Activated CD4-positive, alpha-beta T cell treated with anti-CD3 and anti-CD28 coated beads, Interleukin-2, Interleukin-4, amounts not matched to agents 100 ng/mL and 50 ng/mL, durations not matched to agents 16 hours and 8 hours (primary cell): ENCODE data around the gene SRSF9.
"Not testable (repeated sequence)": the region's sequence is repeated elsewhere in the genome, so short reads cannot be mapped to it uniquely, and the experiment has no call there.

ENCODE experiments used
- DNase-seq: peaks from one replicate; pipeline ENCODE4 v3.0.0-alpha.2; 2020; ENCODE audit warnings: low spot score

The SRSF9 gene

GRCh38 chr12:120447992-120448391 is 21.6 kb downstream of the SRSF9 start:
- no peak for DNase-seq

- DNase-seq: not testable (repeated sequence)
These were observed 22.7 kb downstream of the SRSF9 start for GRCh38 chr12:120446844-120447178.

DNA sequence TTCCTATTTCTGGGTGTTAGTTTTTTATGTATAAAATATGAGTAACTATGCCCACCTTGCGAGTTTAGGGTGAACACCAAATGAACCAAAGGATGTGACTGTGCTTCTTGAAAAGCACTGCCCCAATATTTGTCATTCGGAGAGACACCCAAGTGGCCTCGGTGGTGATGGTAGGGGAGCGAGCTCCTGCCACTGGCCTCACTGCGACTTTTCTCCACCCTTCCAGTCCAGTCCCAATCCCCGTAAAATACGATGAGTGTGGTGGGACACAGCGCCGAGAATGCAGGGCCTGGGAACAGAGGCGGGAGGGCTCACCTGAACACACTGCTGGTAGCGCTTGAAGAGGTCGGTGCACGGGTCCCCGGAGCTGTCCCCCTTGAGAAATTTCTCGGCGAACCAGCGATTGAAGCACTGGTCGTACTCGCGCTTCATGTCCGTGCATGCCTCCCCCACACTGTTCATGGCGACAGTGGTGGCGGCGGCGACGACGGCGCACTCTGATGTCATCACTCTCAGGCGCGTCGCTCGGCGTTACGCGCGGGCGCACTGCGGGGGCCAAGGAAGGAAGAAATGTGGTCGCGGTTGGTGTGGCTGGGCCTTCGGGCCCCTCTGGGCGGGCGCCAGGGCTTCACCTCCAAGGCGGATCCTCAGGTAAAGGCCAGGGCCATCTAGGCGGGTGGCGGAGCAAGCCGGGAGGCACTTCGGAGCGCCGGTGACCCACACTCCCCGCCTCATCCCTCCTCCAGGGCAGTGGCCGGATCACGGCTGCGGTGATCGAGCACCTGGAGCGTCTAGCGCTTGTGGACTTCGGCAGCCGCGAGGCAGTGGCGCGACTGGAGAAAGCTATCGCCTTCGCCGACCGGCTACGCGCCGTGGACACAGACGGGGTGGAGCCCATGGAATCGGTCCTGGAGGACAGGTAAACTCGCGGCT is 23.4 kb downstream of the SRSF9 start, which contains the start of the genes GATC and TRIAP1:
Gene GATC (plus strand): TSS at position 534 of the 933 bp plus-strand sequence. CDS start 37 bp downstream, at position 571.
Gene TRIAP1 (minus strand): TSS at position 474 of the 933 bp plus-strand sequence. CDS start 12 bp downstream, at position 462.
- peak; percentile 87 for DNase-seq

GRCh38 chr12:120444676-120445075 is 24.9 kb downstream of the SRSF9 start:
- no peak for DNase-seq

DNA sequence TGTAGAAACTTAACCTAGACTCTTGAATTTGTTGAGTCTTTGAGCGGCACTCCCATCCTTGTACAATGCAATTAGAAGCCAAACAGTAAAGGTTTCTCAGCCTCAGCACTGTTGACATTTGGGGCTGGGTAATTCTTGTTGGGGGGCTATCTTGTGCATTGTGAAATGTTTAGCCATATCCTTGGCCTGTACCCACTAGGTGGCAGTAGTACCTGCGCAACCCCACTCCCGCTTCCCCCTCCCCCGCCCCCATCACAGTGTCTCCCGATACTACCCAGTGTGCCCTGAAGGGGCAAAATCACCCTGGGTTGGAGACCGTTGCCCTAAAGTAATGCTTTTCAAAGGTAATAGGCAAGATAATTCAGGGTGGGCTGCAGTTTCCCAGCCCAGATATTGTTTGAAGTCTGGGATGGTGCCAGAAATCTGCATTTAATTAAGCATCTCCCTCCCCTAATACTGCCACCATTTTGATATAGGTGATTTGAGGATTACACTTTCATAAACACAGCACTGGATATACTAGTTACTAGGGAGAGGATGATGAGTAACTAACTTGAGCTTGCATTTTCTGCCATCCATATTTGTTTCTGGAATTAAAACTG is 29.8 kb downstream of the SRSF9 start:
- peak; percentile 80 for DNase-seq

GRCh38 chr12:120438495-120439198 is 30.9 kb downstream of the SRSF9 start:
- DNase-seq: peak; percentile 14

GRCh38 chr12:120437735-120438494 is 31.6 kb downstream of the SRSF9 start, which contains the start of gene COX6A1:
COX6A1 (plus strand) TSS chr12:120438113; CDS start chr12:120438127, 14 bp downstream.
- DNase-seq: peak; percentile 99

GRCh38 chr12:120432772-120433525 is 36.6 kb downstream of the SRSF9 start:
- DNase-seq: no peak

DNA sequence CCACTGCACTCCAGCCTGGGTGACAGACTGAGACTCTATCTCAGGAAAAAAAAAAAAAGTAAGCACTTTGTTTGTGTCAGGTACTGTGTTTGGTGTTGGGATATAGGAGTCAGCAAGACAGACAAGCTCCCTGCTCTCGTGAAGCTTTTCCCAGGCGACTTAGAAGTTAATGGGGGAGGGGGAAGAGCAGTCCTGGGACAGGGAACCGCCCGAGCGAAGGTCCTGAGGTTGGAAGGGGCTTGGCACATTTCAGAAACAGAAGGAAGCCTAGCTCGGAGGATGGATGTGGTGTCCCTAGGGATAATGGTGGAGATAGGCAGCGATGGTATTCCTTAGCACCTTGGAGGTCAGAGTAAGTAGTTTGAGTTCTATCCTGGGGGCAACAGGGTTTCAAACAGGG is 40.2 kb downstream of the SRSF9 start:
- DNase-seq: no peak

GRCh38 chr12:120428597-120429229 is 40.8 kb downstream of the SRSF9 start:
- DNase-seq: no peak

GRCh38 chr12:120425797-120426196 is 43.8 kb downstream of the SRSF9 start:
- DNase-seq: no peak

DNA sequence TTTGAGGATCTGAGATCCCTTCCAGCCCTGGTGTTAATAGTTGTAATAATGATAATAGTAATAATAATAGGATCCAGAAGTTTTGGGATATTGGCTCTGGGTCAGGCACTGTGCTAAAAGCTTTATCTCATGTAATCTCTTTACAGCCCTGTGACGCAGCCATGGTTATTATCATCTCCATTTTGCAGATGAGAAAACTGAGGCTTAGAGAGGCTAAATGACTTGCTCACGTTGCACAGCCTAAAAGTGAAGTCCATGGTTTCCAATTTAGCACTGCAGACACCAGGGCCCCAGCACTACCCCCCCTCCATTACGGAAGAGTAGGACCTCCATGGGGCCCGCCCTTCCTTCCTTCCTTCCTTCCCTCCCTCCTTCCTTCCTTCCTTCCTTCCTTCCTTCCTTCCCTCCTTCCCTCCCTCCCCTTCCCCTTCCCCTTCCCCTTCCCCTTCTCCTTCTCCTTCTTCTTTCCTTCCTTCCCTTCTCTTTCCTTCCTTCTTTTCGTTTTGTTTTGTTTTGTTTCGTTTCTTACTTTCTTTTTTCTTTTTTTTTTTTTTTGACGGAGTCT is 46.6 kb downstream of the SRSF9 start:
- DNase-seq: no peak

DNA sequence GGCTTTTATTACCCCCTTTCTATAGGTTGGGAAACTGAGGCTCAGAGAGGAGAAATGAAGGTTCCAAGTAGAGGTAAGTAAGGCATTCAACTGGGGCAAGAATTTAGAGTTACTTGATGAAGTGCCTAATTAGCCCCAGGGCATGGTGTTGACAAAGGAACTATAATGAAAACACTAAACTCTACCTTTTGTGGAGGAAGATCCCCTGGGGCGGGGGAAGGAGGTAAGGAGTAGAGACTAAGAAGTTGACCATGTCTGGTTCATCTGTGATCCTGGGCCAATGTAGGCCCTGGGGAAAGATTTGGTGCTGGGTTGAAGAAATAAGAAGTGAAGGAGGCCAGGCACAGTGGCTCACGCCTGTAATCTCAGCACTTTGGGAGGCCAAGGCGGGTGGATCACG is 47.8 kb downstream of the SRSF9 start:
- DNase-seq: no peak

GRCh38 chr12:120417917-120418580 is 51.5 kb downstream of the SRSF9 start:
- no peak for DNase-seq

DNA sequence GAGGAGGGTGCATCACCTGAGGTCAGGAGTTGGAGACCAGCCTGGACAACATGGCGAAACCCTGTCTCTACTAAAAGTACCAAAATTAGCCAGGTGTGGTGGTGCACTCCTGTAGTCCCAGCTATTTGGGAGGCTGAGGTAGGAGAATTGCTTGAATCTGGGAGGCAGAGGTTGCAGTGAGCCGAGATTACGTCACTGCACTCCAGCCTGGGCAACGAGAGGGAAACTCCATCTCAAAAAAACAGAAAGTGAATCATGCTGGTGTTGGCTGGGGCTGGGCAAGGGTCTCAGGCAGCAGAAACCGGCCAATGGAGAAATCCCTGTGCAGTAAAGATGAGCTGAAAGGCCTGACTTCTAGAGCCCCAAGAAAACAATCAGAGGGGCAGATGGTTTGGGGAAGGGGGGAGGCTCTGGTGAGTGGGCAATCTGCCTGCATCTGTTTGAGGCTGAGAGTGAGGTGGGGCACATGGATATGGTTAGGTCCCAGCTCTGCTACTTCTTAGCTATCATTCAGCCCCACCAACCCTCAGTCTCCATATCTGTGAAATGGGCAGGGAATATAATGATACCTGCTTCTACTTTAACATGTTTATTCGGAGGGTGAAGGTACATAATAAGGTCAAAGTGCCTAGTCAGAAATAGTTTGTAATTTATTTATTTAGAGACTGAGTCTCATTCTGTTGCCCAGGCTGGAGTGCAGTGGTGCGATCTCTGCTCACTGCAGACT is 52.9 kb downstream of the SRSF9 start:
- no peak for DNase-seq

GRCh38 chr12:120413901-120414695 is 55.5 kb downstream of the SRSF9 start:
- DNase-seq: no peak

DNA sequence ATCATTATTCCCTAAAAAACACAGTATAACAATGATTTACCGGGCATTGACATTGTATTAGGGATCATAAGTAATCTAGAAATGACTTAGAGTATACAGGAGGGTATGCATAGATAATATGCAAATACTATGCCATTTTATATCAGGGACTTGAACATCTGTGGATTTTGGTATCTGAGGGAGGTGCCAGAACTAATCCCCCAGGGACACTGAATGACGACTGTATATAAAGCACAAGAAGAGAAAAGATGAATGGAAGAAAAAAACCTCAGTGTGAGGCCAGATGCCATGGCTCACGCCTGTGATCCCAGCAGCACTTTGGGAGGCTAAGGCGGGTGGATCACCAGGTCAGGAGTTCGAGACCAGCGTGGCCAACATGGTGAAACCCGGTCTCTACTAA is 57.1 kb downstream of the SRSF9 start:
- no peak for DNase-seq
